GM19099 (cell line): ENCODE data around the gene NCS1.

Experiments
- POLR2A ChIP-seq: IDR thresholded peaks from 3 replicates; pipeline ENCODE4 v1.6.1; 2011; ENCODE audit warnings: low read depth; ENCODE audit not compliant: insufficient read length; ENCODE audit errors: extremely low read depth

Gene NCS1

GRCh38 chr9:130193531-130194377 is 21.6 kb downstream of the NCS1 start:
- no peak for TF ChIP-seq POLR2A

GRCh38 chr9:130194378-130194932 is 22.3 kb downstream of the NCS1 start:
- no peak for TF ChIP-seq POLR2A

GRCh38 chr9:130195638-130196037 is 23.4 kb downstream of the NCS1 start:
- no peak for TF ChIP-seq POLR2A

GRCh38 chr9:130196643-130197042 is 24.4 kb downstream of the NCS1 start:
- no peak for TF ChIP-seq POLR2A

GRCh38 chr9:130197386-130197785 is 25.2 kb downstream of the NCS1 start:
- no peak for TF ChIP-seq POLR2A

- TF ChIP-seq POLR2A: no peak
These were observed 25.7 kb downstream of the NCS1 start for GRCh38 chr9:130197888-130198287.

- TF ChIP-seq POLR2A: no peak
These were observed 26.4 kb downstream of the NCS1 start for GRCh38 chr9:130198501-130199179.

GRCh38 chr9:130199605-130200004 is 27.4 kb downstream of the NCS1 start:
- TF ChIP-seq POLR2A: no peak

- no peak for TF ChIP-seq POLR2A
These were observed 28.0 kb downstream of the NCS1 start for GRCh38 chr9:130200038-130200849.

GRCh38 chr9:130201399-130201873 is 29.2 kb downstream of the NCS1 start:
- no peak for TF ChIP-seq POLR2A

- TF ChIP-seq POLR2A: no peak
These were observed 29.8 kb downstream of the NCS1 start for GRCh38 chr9:130201974-130202373.

- no peak for TF ChIP-seq POLR2A
These were observed 32.1 kb downstream of the NCS1 start for GRCh38 chr9:130204341-130204740.

- no peak for TF ChIP-seq POLR2A
These were observed 32.8 kb downstream of the NCS1 start for GRCh38 chr9:130204959-130205358.

- no peak for TF ChIP-seq POLR2A
These were observed 33.7 kb downstream of the NCS1 start for GRCh38 chr9:130205912-130206311.

GRCh38 chr9:130206579-130206978 is 34.4 kb downstream of the NCS1 start:
- TF ChIP-seq POLR2A: no peak
